ENCODE data around the gene MMP2. TPM values are rescaled to one million over a fixed set of nuclear protein-coding genes. Genes with fewer than 3 reads are reported as not detected.

The MMP2 gene
- polyA plus RNA-seq (2013, experiment 1 of 2), result 94.2 TPM
- polyA plus RNA-seq (2013, experiment 2 of 2), result 96.7 TPM

GRCh38 chr16:55478827-55479429, at the start of gene MMP2:
Gene MMP2 (plus strand): TSS chr16:55479198. CDS start chr16:55479480, 282 bp downstream.
- under 1% methylated on average over 46 of the region's 46 CpGs for WGBS
- peak within 1 kb of the TSS; percentile 67 for H3K4me3 ChIP-seq (ENCODE audit: low read length)
- H3K27ac ChIP-seq (ENCODE audit: low read depth, low read length), result peak within 1 kb of the TSS; percentile 73; the same call in 1 of the 2 replicates
- H3K9me3 ChIP-seq (ENCODE audit: insufficient read depth, low read depth, low read length), result no peaks in the 10 kb centered on the region
- H3K9ac ChIP-seq (ENCODE audit: low read depth, low read length), result peak within 1 kb of the TSS; percentile 78
- peaks cover 67% of the 10 kb centered on the region for H3K27me3 ChIP-seq (ENCODE audit: insufficient read depth, low read length)
- H3K4me1 ChIP-seq (ENCODE audit: insufficient read depth, low read length), result peaks cover 30% of the 10 kb centered on the region
- peaks cover 14% of the 10 kb centered on the region for H3K36me3 ChIP-seq (ENCODE audit: insufficient read depth, low read length)

GRCh38 chr16:55433030-55433429, 46.0 kb upstream of the MMP2 start:
- Histone ChIP-seq H3K4me3 (ENCODE audit: low read length) (no peak overlapping the region), H3K27me3 (ENCODE audit: insufficient read depth, low read length) (peaks cover 2% of the 10 kb centered on the region; the same call in 1 of the 2 replicates), H3K4me1 (ENCODE audit: insufficient read depth, low read length) (no peaks in the 10 kb centered on the region), H3K36me3 (ENCODE audit: insufficient read depth, low read length) (no peaks in the 10 kb centered on the region), H3K27ac (ENCODE audit: low read depth, low read length) (no peak overlapping the region), H3K9ac (ENCODE audit: low read depth, low read length) (no peak overlapping the region), H3K9me3 (ENCODE audit: insufficient read depth, low read depth, low read length) (no peaks in the 10 kb centered on the region)
- 89% methylated on average over 5 of the region's 5 CpGs for WGBS

GRCh38 chr16:55433535-55433934, 45.5 kb upstream of the MMP2 start:
- Histone ChIP-seq H3K9me3 (ENCODE audit: insufficient read depth, low read depth, low read length) (no peaks in the 10 kb centered on the region), H3K4me1 (ENCODE audit: insufficient read depth, low read length) (no peaks in the 10 kb centered on the region), H3K4me3 (ENCODE audit: low read length) (no peak overlapping the region), H3K27me3 (ENCODE audit: insufficient read depth, low read length) (peaks cover 2% of the 10 kb centered on the region; the same call in 1 of the 2 replicates), H3K27ac (ENCODE audit: low read depth, low read length) (no peak overlapping the region), H3K36me3 (ENCODE audit: insufficient read depth, low read length) (no peaks in the 10 kb centered on the region), H3K9ac (ENCODE audit: low read depth, low read length) (no peak overlapping the region)
- WGBS, result 94% methylated on average over 4 of the region's 5 CpGs

GRCh38 chr16:55434000-55434399, 45.0 kb upstream of the MMP2 start:
- WGBS, result 88% methylated on average over 4 of the region's 4 CpGs
- H3K9ac ChIP-seq (ENCODE audit: low read depth, low read length), result no peak overlapping the region
- no peak overlapping the region for H3K27ac ChIP-seq (ENCODE audit: low read depth, low read length)
- H3K4me1 ChIP-seq (ENCODE audit: insufficient read depth, low read length), result no peaks in the 10 kb centered on the region
- H3K27me3 ChIP-seq (ENCODE audit: insufficient read depth, low read length), result peaks cover 2% of the 10 kb centered on the region; the same call in 1 of the 2 replicates
- H3K36me3 ChIP-seq (ENCODE audit: insufficient read depth, low read length), result no peaks in the 10 kb centered on the region
- no peaks in the 10 kb centered on the region for H3K9me3 ChIP-seq (ENCODE audit: insufficient read depth, low read depth, low read length)
- no peak overlapping the region for H3K4me3 ChIP-seq (ENCODE audit: low read length)

GRCh38 chr16:55435387-55435786, 43.6 kb upstream of the MMP2 start:
- Histone ChIP-seq H3K27ac (ENCODE audit: low read depth, low read length) (no peak overlapping the region), H3K4me1 (ENCODE audit: insufficient read depth, low read length) (no peaks in the 10 kb centered on the region)

GRCh38 chr16:55436587-55436986, 42.4 kb upstream of the MMP2 start:
- H3K27ac ChIP-seq (ENCODE audit: low read depth, low read length), result no peak overlapping the region
- H3K9ac ChIP-seq (ENCODE audit: low read depth, low read length), result no peak overlapping the region
- H3K27me3 ChIP-seq (ENCODE audit: insufficient read depth, low read length), result peaks cover 2% of the 10 kb centered on the region; the same call in 1 of the 2 replicates
- H3K36me3 ChIP-seq (ENCODE audit: insufficient read depth, low read length), result no peaks in the 10 kb centered on the region
- H3K4me3 ChIP-seq (ENCODE audit: low read length), result no peak overlapping the region
- H3K9me3 ChIP-seq (ENCODE audit: insufficient read depth, low read depth, low read length), result no peaks in the 10 kb centered on the region
- WGBS, result 94% methylated on average over 3 of the region's 3 CpGs
- H3K4me1 ChIP-seq (ENCODE audit: insufficient read depth, low read length), result no peaks in the 10 kb centered on the region

More at GRCh38 chr16:55435387-55435786, 43.6 kb upstream of the MMP2 start:
- Histone ChIP-seq H3K9ac (ENCODE audit: low read depth, low read length) (no peak overlapping the region), H3K4me3 (ENCODE audit: low read length) (no peak overlapping the region), H3K27me3 (ENCODE audit: insufficient read depth, low read length) (peaks cover 2% of the 10 kb centered on the region; the same call in 1 of the 2 replicates), H3K9me3 (ENCODE audit: insufficient read depth, low read depth, low read length) (no peaks in the 10 kb centered on the region), H3K36me3 (ENCODE audit: insufficient read depth, low read length) (no peaks in the 10 kb centered on the region)
- WGBS, result 93% methylated on average over 5 of the region's 5 CpGs

- Histone ChIP-seq H3K27ac (ENCODE audit: low read depth, low read length) (no peak overlapping the region), H3K36me3 (ENCODE audit: insufficient read depth, low read length) (no peaks in the 10 kb centered on the region), H3K9ac (ENCODE audit: low read depth, low read length) (no peak overlapping the region), H3K9me3 (ENCODE audit: insufficient read depth, low read depth, low read length) (no peaks in the 10 kb centered on the region), H3K4me1 (ENCODE audit: insufficient read depth, low read length) (no peaks in the 10 kb centered on the region), H3K4me3 (ENCODE audit: low read length) (no peak overlapping the region), H3K27me3 (ENCODE audit: insufficient read depth, low read length) (peaks cover 2% of the 10 kb centered on the region; the same call in 1 of the 2 replicates)
- WGBS, result 92% methylated on average over 3 of the region's 3 CpGs
Measured at GRCh38 chr16:55437625-55438024, 41.4 kb upstream of the MMP2 start.

GRCh38 chr16:55438281-55438680, 40.7 kb upstream of the MMP2 start:
- H3K27me3 ChIP-seq (ENCODE audit: insufficient read depth, low read length), result peaks cover 2% of the 10 kb centered on the region; the same call in 1 of the 2 replicates
- H3K4me1 ChIP-seq (ENCODE audit: insufficient read depth, low read length), result no peaks in the 10 kb centered on the region
- no peak overlapping the region for H3K27ac ChIP-seq (ENCODE audit: low read depth, low read length)
- H3K9ac ChIP-seq (ENCODE audit: low read depth, low read length), result no peak overlapping the region
- H3K36me3 ChIP-seq (ENCODE audit: insufficient read depth, low read length), result no peaks in the 10 kb centered on the region
- no peaks in the 10 kb centered on the region for H3K9me3 ChIP-seq (ENCODE audit: insufficient read depth, low read depth, low read length)
- no peak overlapping the region for H3K4me3 ChIP-seq (ENCODE audit: low read length)

- Histone ChIP-seq H3K27me3 (ENCODE audit: insufficient read depth, low read length) (peaks cover 2% of the 10 kb centered on the region; the same call in 1 of the 2 replicates), H3K27ac (ENCODE audit: low read depth, low read length) (no peak overlapping the region), H3K36me3 (ENCODE audit: insufficient read depth, low read length) (no peaks in the 10 kb centered on the region), H3K9ac (ENCODE audit: low read depth, low read length) (no peak overlapping the region), H3K9me3 (ENCODE audit: insufficient read depth, low read depth, low read length) (no peaks in the 10 kb centered on the region), H3K4me1 (ENCODE audit: insufficient read depth, low read length) (no peaks in the 10 kb centered on the region), H3K4me3 (ENCODE audit: low read length) (no peak overlapping the region)
- 89% methylated on average over 6 of the region's 6 CpGs for WGBS
Measured at GRCh38 chr16:55439101-55439690, 39.8 kb upstream of the MMP2 start.

- no peak overlapping the region for H3K9ac ChIP-seq (ENCODE audit: low read depth, low read length)
- H3K36me3 ChIP-seq (ENCODE audit: insufficient read depth, low read length), result no peaks in the 10 kb centered on the region
- WGBS, result 82% methylated on average over 10 of the region's 11 CpGs
- no peaks in the 10 kb centered on the region for H3K9me3 ChIP-seq (ENCODE audit: insufficient read depth, low read depth, low read length)
- H3K4me3 ChIP-seq (ENCODE audit: low read length), result no peak overlapping the region
- H3K27me3 ChIP-seq (ENCODE audit: insufficient read depth, low read length), result no peaks in the 10 kb centered on the region
- no peak overlapping the region for H3K27ac ChIP-seq (ENCODE audit: low read depth, low read length)
- H3K4me1 ChIP-seq (ENCODE audit: insufficient read depth, low read length), result no peaks in the 10 kb centered on the region
Measured at GRCh38 chr16:55443434-55444346, 35.3 kb upstream of the MMP2 start.

Data from HUES64 (cell line).